ENCODE results near the gene CYP20A1. TPM values are rescaled to one million over a fixed set of nuclear protein-coding genes. Genes with fewer than 3 reads are reported as not detected.
"Not testable (repeated sequence)": the region's sequence is repeated elsewhere in the genome, so short reads cannot be mapped to it uniquely, and the experiment has no call there.

Gene CYP20A1
- total RNA-seq, 2 donors from 2014 or later = 12.7 to 16.2 TPM

DNA sequence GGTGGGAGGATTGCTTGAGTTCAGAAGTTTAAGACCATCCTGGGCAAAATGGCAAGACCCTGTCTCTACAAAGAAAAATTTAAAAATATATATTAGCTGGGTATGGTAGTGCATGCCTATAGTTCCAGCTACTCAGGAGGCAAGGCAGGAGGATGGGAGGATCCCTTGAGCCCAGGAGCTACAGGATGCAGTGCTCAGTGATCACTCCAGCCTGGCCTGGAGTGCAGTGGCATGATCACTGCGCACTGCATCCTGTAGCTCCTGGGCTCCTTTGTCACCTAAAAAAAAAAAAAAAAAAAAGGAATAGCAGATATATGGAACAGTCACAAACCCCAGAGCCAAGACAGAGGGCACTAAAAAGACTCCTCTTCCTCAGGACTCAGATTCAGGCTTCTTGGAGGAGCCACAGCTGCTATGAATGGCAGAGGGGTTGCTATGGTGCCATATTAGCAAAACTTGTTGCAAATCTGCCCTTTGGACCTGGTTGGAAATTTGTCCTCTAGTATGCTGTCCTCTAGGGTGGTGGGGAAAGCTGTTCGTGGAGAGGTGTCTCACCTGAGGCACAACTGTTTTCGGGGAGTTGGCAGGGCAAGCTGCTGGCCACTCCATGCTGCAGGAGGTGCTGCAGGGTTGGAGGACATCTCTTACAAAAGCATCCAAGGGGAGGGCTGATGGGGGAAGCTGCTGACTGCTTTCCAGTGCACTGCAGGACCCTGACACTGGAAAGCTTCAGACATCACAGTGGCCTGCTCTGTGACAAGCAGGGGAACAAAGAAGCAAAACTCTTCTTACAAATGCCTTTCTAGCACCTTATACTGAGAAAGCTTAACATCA is 22.7 kb downstream of the CYP20A1 start:
- intact Hi-C loops (cut with DNase I) = no loop called here
- no peak for ATAC-seq
- DNase-seq = no peak

- DNase-seq (no peak), ATAC-seq (no peak)
- intact Hi-C loops (cut with DNase I) = no loop called here
Observed at GRCh38 chr2:203279288-203279687, 40.5 kb downstream of the CYP20A1 start.

DNA sequence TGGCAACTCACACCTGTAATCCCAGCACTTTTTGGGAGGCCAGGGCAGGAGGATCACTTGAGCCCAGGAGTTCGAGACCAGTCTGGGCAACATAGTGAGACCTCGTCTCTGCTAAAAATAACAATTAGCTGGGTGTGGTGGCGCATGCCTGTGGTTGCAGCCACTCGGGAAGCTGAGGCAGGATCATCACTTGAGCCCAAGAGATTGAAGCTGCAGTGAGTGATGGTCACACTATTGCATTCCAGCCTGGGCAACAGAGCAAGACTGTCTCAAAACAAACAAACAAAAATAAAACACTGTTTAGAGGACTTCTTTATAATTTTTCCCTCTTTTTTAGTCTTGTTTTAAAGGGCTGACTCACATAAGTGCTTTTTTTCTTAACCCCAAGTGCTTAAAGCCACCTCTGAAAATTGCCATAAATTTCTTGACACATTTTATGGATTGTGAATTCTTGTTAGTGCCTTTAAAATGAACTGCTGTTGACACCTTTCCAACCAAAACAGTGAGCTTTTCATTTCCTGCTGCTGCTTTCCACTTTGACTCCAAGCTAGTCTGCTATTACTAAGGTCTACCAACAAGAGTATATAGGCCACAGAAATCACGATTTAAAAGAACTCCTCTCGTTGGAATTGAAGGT is 41.7 kb downstream of the CYP20A1 start:
- intact Hi-C loops (cut with DNase I) = no loop called here
- ATAC-seq (no peak), DNase-seq (no peak)

GRCh38 chr2:203282101-203282500 is 43.3 kb downstream of the CYP20A1 start:
- intact Hi-C loops (cut with DNase I) = no loop called here
- no peak for DNase-seq
- ATAC-seq = no peak

DNA sequence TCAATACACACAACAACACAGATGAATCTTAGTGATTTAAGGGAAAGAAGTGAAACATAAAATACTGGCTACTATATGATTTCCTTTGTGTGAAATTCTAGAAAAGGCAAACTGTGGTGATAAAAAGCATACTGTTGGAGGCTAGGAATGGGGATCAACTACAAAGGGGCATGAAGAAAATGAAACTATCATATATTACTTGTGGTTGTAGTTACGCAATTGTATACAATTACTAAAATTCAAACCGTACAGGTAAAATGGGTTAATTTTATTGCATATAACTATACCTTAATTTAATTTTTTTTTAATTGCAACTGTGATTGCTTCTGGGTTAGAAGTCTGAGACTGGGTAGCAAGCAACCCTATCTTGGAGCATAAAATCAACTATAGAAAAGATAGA is 47.7 kb downstream of the CYP20A1 start:
- DNase-seq (no peak), ATAC-seq (no peak)
- intact Hi-C loops (cut with DNase I) = no loop called here

DNA sequence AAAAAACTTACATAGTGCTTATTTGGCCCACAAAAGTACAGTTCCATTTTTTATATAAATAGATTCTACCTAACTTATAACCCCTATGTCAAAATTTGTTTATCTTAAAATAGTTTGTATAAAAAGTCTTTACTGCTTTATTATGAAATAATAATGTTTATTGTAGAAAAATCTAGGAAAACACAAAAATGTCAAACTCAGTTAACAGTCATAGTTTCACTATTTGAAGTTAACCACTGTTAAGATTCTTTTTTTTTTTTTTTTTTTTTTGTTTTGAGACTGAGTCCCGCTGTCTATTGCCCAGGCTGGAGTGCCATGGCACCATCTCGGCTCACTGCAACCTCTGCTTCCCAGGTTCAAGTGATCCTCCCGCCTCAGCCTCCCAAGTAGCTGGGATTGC is 62.8 kb downstream of the CYP20A1 start:
- ATAC-seq (no peak), DNase-seq (no peak)
- intact Hi-C loops (cut with DNase I) = no loop called here

DNA sequence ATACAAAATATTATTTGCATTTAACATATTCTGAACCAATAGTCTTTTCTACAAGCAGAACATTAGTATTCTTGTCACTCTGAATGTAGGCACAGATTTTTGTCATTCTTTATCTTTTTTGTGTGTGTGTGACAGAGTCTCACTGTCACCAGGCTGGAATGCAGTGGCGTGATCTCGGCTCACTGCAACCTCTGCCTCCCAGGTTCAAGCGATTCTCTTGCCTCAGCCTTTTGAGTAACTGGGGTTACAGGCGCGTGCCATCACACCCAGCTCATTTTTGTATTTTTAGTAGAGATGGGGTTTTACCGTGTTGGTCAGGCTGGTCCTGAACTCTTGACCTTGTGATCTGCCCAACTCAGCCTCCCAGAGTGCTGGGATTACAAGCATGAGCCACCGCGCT is 63.8 kb downstream of the CYP20A1 start:
- ATAC-seq; DNase-seq; intact Hi-C loops (cut with DNase I): not testable (repeated sequence)

GRCh38 chr2:203310688-203311436 is 72.0 kb downstream of the CYP20A1 start:
- DNase-seq (no peak), ATAC-seq (no peak)
- intact Hi-C loops (cut with DNase I) = no loop called here

DNA sequence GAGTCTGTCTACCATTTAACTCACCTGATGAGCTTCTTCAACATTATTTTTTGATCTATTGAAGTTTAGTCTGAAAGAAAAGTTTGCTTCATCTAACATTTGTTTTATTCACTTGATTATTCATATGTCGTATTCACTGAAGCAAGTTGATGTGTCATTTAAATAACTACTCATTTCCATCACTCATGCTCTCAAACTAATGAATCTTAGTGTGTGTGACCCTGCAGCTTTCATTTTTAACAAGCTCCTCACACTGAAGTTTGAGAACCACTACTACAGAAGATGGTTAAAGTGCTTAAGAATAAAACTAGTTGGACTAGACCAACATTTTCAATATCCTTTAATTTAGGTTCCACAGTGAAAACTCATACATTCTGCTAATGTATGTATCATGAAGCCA is 87.5 kb downstream of the CYP20A1 start:
- DNase-seq (no peak), ATAC-seq (no peak)
- intact Hi-C loops (cut with DNase I) = no loop called here

GRCh38 chr2:203327582-203327900 is 88.7 kb downstream of the CYP20A1 start:
- ATAC-seq (peak; percentile 3), DNase-seq (no peak)
- intact Hi-C loops (cut with DNase I) = no loop called here

DNA sequence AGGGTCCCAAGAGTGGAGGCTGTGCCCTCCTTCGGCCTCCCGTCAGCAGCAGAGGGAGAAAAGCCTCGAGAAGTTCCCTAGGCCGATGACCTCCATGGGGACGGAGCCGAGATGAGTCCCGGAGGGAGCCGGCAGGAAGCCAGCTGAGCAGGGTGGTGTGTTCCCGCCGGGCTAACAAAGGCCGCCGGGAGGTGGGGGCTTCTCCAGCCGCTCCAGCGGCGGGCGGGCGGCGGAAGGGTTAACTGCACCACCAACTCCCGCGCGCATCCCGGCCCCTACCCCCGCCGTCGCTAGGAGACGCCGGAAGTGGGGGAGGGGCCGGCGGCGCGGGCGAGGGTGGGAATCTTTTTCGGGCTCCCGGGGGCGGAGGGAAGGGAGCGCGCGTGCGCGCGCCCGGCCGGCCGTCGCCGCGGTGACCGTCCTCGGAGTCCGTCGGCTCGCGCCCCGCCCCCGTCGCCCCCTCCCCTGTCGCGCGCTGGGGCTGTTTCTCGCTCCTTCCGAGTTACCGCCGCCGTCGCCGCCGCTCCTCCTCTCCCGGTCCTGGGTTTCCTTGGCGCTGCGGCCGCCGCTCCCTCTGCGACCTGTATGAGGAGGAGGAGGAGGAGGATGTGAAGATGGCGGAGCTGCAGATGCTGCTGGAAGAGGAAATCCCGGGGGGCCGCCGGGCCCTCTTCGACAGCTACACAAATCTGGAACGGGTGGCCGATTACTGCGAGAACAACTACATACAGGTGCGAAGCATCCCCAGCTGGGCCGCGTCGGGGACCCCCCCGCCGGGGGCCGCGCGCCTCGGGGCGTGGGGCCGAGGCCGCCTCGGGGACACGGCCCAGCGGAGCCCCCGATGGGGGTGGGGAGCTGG is 89.3 kb downstream of the CYP20A1 start, which contains the start of gene ABI2:
Gene ABI2 (plus strand): TSS at position 494 of the 859 bp plus-strand sequence. CDS start 121 bp downstream, at position 615.
- peak; percentile 89 for DNase-seq
- ATAC-seq = peak; percentile 97
- intact Hi-C loops (cut with DNase I) = no loop called here

GRCh38 chr2:203328760-203329540 is 90.1 kb downstream of the CYP20A1 start:
- peak; percentile 60 for DNase-seq
- intact Hi-C loops (cut with DNase I) = no loop called here
- peak; percentile 73 to 80 for ATAC-seq

GRCh38 chr2:203330434-203330833 is 91.6 kb downstream of the CYP20A1 start:
- intact Hi-C loops (cut with DNase I) = loop anchor here in 1 of 2 donors (10.0 kb wide), 1 partner anchor 64 kb away; no protein-coding TSS in a partner anchor
- DNase-seq = no peak
- no peak for ATAC-seq

DNA sequence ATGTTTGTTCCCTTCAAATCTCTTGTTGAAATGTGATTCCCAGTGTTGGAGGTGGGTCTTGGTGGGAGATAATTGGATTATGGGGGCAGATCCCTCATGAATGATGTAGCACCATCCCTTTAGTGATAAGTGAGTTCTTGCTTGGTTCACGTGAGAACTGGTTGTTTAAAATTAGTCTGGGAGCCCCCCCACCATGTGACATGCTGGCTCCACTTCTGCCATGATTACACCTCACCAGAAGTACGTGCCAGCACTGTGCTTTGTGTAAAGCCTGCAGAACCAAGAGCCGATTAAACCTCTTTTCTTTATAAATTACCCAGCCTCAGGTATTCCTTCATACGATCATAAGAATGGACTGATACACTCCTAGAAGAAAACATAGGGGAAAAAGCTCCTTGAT is 99.5 kb downstream of the CYP20A1 start:
- intact Hi-C loops (cut with DNase I) = loop anchor here in 1 of 2 donors (10.0 kb wide), 1 partner anchor 56 kb away; no protein-coding TSS in a partner anchor

GRCh38 chr2:203340791-203341487 is 102.1 kb downstream of the CYP20A1 start:
- DNase-seq (no peak), ATAC-seq (peak; percentile 12 to 41)
- intact Hi-C loops (cut with DNase I) = no loop called here

More for the DNA sequence above, 99.5 kb downstream of the CYP20A1 start:
- ATAC-seq = peak; percentile 56 to 63
- DNase-seq = no peak

GRCh38 chr2:203341741-203342310 is 103.0 kb downstream of the CYP20A1 start:
- ATAC-seq (no peak), DNase-seq (no peak)
- intact Hi-C loops (cut with DNase I) = no loop called here

DNA sequence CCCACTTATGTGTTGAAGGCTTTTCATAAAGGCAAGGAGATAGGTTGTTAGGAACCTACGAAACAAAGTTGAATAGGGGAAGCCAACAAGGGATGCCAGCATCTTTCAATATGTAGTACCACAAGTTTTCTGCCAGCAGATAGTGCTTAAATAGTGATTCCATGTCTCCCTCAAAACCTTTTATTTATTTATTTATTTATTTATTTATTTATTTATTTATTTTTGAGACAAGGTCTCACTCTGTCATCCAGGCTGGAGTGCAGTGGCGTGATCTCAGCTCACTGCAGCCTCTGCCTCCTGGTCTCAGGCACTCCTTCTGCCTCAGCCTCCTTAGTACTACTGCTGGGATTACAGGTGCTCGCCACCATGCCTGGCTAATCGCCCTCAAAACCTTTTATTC is 103.6 kb downstream of the CYP20A1 start:
- intact Hi-C loops (cut with DNase I); ATAC-seq; DNase-seq: not testable (repeated sequence)
